Fibroblast of pulmonary artery (primary cell): ENCODE data around the gene CAVIN4.
A peak's percentile ranks its signal among the peaks of the same experiment; 100 is the strongest.

Source experiments
- DNase-seq: peaks from one replicate; pipeline ENCODE4 v3.0.0-alpha.2; 2010; ENCODE audit warnings: low read depth
- H3K4me3 ChIP-seq: replicated peaks from 2 replicates; pipeline ENCODE4 v1.5.1; 2011; ENCODE audit warnings: low read depth, mild to moderate bottlenecking, control low read depth, low read length, moderate library complexity
- CTCF ChIP-seq: IDR thresholded peaks from 2 replicates; pipeline ENCODE4 v1.5.1; 2011; ENCODE audit warnings: mild to moderate bottlenecking, control low read depth, low read length, inconsistent platforms; ENCODE audit errors: missing control alignments

Gene CAVIN4

GRCh38 chr9:100598641-100599145 lies 20.8 kb downstream of the CAVIN4 start:
- TF ChIP-seq CTCF: no peak
- peak; percentile 79 for DNase-seq
- H3K4me3 ChIP-seq: peak overlapping the region; percentile 54

- no peak for TF ChIP-seq CTCF
- no peak overlapping the region for H3K4me3 ChIP-seq
- DNase-seq: no peak
Measured at GRCh38 chr9:100600521-100601079, 22.7 kb downstream of the CAVIN4 start.

GRCh38 chr9:100601216-100601615 lies 23.3 kb downstream of the CAVIN4 start:
- peak; percentile 72 for DNase-seq
- H3K4me3 ChIP-seq: no peak overlapping the region
- peak; percentile 93 for TF ChIP-seq CTCF

GRCh38 chr9:100602342-100602801 lies 24.5 kb downstream of the CAVIN4 start:
- H3K4me3 ChIP-seq: no peak overlapping the region
- DNase-seq: peak; percentile 70
- TF ChIP-seq CTCF: peak; percentile 88

GRCh38 chr9:100605405-100605804 lies 27.5 kb downstream of the CAVIN4 start:
- no peak for TF ChIP-seq CTCF
- DNase-seq: no peak

GRCh38 chr9:100619194-100619593 lies 41.3 kb downstream of the CAVIN4 start:
- no peak overlapping the region for H3K4me3 ChIP-seq
- TF ChIP-seq CTCF: no peak
- no peak for DNase-seq

More at GRCh38 chr9:100605405-100605804, 27.5 kb downstream of the CAVIN4 start:
- H3K4me3 ChIP-seq: no peak overlapping the region

GRCh38 chr9:100619665-100620064 lies 41.8 kb downstream of the CAVIN4 start:
- TF ChIP-seq CTCF: no peak
- no peak for DNase-seq
- H3K4me3 ChIP-seq: no peak overlapping the region
